Panc1 (cell line): ENCODE measurements around the gene XRCC4. TPM values are rescaled to one million over a fixed set of nuclear protein-coding genes. Genes with fewer than 3 reads are reported as not detected.
"Not testable (repeated sequence)": the region's sequence is repeated elsewhere in the genome, so short reads cannot be mapped to it uniquely, and the experiment has no call there.

Experiments
- ATAC-seq: fragments of 200-7000 bp; cut with Tn5 transposase; 2 replicates; pipeline ENCODE4 v1.9.1; 2020; ENCODE audit warnings: mild to moderate bottlenecking, moderate library complexity
- BruUV-seq: library from RNA; stranded (reverse); fragments of 400-500 nt; replicated peaks from 2 replicates; lab custom pipeline; 2021; lab: Mats Ljungman, UMichigan
- CTCF ChIA-PET: fragments of 300-600 bp; sonication (Branson Sonifier 250); formaldehyde crosslinking; loops from one replicate; lab custom pipeline; 2022; ENCODE audit warnings: antibody characterized with exemption; lab: Charles Lee
- POLR2A ChIA-PET: fragments of 300-600 bp; sonication (Branson Sonifier 250); formaldehyde crosslinking; loops from one replicate; lab custom pipeline; 2022; ENCODE audit warnings: antibody characterized with exemption; lab: Charles Lee
- DNase-seq: peaks from one replicate; pipeline ENCODE4 v3.0.0-alpha.2; 2010; ENCODE audit warnings: low read depth, low spot score
- H3K27ac ChIP-seq: 2 replicates; pipeline ENCODE4 v1.5.1; 2011; ENCODE audit warnings: mild to moderate bottlenecking, low read length, inconsistent platforms
- H3K27me3 ChIP-seq: fragments of 200-500 bp; sonication (Bioruptor generic); 2 replicates; pipeline ENCODE4 v1.6.0; 2014; ENCODE audit warnings: low read length, inconsistent platforms; ENCODE audit not compliant: control insufficient read depth, insufficient read depth
- H3K36me3 ChIP-seq: fragments of 200-500 bp; sonication (Bioruptor generic); 2 replicates; pipeline ENCODE4 v1.5.1; 2014; ENCODE audit warnings: inconsistent platforms, mild to moderate bottlenecking, low read length, moderate library complexity; ENCODE audit not compliant: control insufficient read depth, insufficient read depth
- H3K4me1 ChIP-seq: 2 replicates; pipeline ENCODE4 v1.5.1; 2011; ENCODE audit warnings: inconsistent platforms, mild to moderate bottlenecking, low read length, moderate library complexity; ENCODE audit not compliant: control insufficient read depth, insufficient read depth
- H3K4me3 ChIP-seq, 2 experiments: 2 replicates each; pipeline ENCODE4 v1.5.1; 2011 to 2012; ENCODE audit warnings: low read depth in 2 of 2, low read length in 2 of 2, mild to moderate bottlenecking in 2 of 2, inconsistent platforms in 1 of 2, moderate library complexity in 1 of 2
- H3K9me3 ChIP-seq: fragments of 200-500 bp; sonication (Bioruptor generic); 2 replicates; pipeline ENCODE4 v1.5.1; 2014; ENCODE audit warnings: low read depth, mild to moderate bottlenecking, inconsistent platforms, low read length, moderate library complexity; ENCODE audit not compliant: control insufficient read depth, insufficient read depth
- POLR2AphosphoS5 ChIP-seq: IDR thresholded peaks from 2 replicates; pipeline ENCODE4 v1.6.1; 2012; ENCODE audit warnings: mild to moderate bottlenecking, low read depth, low read length, moderate library complexity
- SIN3A ChIP-seq: IDR thresholded peaks from 2 replicates; pipeline ENCODE4 v1.6.1; 2012; ENCODE audit warnings: low read depth, mild to moderate bottlenecking, low read length, moderate library complexity, borderline replicate concordance; ENCODE audit not compliant: insufficient read depth
- TCF7L2 ChIP-seq: IDR thresholded peaks from 2 replicates; pipeline ENCODE4 v1.6.1; 2011; ENCODE audit warnings: mild to moderate bottlenecking, low read depth, low read length, inconsistent platforms
- in situ Hi-C: cut with HindIII; loops from 2 replicates; pipeline ENCODE4 v1.10.0; 2016; ENCODE audit warnings: low sequenced_read_pairs, low pct_unique_long_range_greater_than_20kb
- intact Hi-C: fragments of 100-400 bp; cut with micrococcal nuclease; formaldehyde crosslinking; loops from one replicate; pipeline ENCODE4 v1.10.0; 2022; ENCODE audit not compliant: unreplicated experiment
- total RNA-seq: library from RNA; stranded (reverse); gene quantifications from one replicate; pipeline ENCODE4 v1.2.1, GENCODE V29; 2021; ENCODE audit not compliant: unreplicated experiment
- TF ChIP-seq, protein P1 (sequence below), 2 experiments: IDR thresholded peaks; 2 replicates each; pipeline ENCODE4 v1.6.1; 2011 to 2012; ENCODE audit warnings: low read depth in 2 of 2, control low read depth in 1 of 2, low read length in 1 of 2, mild to moderate bottlenecking in 1 of 2, moderate library complexity in 1 of 2; ENCODE audit not compliant: insufficient read depth in 1 of 2
- TF ChIP-seq, protein P2 (sequence below): fragments of 450-650 bp; IDR thresholded peaks from 2 replicates; pipeline ENCODE4 v1.5.1; 2017; ENCODE audit warnings: mild to moderate bottlenecking

Gene XRCC4
- total RNA-seq, 1 experiment from 2014 or later = 12.5 TPM

DNA sequence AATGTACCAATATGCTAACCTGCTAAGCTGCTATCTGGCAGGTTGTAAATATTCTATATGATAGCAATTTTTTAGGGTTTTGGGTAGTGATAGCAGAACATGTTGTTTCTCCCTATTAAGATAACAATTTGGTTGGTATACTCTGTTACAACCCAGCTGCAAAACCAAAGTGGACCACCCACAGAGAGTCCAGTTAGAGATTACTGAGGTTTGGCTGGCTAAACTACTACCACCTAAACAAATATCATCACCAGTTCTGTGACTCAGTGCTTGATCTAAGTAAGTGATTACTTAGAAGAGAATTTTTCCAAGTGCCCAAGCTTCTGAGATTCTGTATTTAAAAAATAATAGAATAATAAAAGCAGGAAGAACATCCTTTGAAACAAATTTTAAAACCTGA is 72.3 kb downstream of the XRCC4 start:
- Histone ChIP-seq H3K4me1 (peaks cover 3% of the 10 kb centered on the region; the same call in 1 of the 2 replicates), H3K9me3 (no peaks in the 10 kb centered on the region), H3K36me3 (no peaks in the 10 kb centered on the region), H3K27ac (no peak overlapping the region), H3K4me3 (no peak overlapping the region), H3K27me3 (no peaks in the 10 kb centered on the region)
- in situ Hi-C loops = no loop called here
- POLR2A ChIA-PET = no interaction called here
- TF ChIP-seq SIN3A = no peak
- TF ChIP-seq, protein P1, sequence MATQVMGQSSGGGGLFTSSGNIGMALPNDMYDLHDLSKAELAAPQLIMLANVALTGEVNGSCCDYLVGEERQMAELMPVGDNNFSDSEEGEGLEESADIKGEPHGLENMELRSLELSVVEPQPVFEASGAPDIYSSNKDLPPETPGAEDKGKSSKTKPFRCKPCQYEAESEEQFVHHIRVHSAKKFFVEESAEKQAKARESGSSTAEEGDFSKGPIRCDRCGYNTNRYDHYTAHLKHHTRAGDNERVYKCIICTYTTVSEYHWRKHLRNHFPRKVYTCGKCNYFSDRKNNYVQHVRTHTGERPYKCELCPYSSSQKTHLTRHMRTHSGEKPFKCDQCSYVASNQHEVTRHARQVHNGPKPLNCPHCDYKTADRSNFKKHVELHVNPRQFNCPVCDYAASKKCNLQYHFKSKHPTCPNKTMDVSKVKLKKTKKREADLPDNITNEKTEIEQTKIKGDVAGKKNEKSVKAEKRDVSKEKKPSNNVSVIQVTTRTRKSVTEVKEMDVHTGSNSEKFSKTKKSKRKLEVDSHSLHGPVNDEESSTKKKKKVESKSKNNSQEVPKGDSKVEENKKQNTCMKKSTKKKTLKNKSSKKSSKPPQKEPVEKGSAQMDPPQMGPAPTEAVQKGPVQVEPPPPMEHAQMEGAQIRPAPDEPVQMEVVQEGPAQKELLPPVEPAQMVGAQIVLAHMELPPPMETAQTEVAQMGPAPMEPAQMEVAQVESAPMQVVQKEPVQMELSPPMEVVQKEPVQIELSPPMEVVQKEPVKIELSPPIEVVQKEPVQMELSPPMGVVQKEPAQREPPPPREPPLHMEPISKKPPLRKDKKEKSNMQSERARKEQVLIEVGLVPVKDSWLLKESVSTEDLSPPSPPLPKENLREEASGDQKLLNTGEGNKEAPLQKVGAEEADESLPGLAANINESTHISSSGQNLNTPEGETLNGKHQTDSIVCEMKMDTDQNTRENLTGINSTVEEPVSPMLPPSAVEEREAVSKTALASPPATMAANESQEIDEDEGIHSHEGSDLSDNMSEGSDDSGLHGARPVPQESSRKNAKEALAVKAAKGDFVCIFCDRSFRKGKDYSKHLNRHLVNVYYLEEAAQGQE (IDR thresholded peaks at IDR 0.05; ENCODE audit: insufficient read depth in 1 of 2, low read depth in 2 of 2, low read length in 1 of 2) = no peak
- TF ChIP-seq POLR2AphosphoS5 = no peak
- TF ChIP-seq, protein P2, sequence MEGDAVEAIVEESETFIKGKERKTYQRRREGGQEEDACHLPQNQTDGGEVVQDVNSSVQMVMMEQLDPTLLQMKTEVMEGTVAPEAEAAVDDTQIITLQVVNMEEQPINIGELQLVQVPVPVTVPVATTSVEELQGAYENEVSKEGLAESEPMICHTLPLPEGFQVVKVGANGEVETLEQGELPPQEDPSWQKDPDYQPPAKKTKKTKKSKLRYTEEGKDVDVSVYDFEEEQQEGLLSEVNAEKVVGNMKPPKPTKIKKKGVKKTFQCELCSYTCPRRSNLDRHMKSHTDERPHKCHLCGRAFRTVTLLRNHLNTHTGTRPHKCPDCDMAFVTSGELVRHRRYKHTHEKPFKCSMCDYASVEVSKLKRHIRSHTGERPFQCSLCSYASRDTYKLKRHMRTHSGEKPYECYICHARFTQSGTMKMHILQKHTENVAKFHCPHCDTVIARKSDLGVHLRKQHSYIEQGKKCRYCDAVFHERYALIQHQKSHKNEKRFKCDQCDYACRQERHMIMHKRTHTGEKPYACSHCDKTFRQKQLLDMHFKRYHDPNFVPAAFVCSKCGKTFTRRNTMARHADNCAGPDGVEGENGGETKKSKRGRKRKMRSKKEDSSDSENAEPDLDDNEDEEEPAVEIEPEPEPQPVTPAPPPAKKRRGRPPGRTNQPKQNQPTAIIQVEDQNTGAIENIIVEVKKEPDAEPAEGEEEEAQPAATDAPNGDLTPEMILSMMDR = no peak
- TF ChIP-seq TCF7L2 = no peak
- no TSS peak for BruUV-seq
- ATAC-seq = no peak
- intact Hi-C loops = no loop called here
- DNase-seq = no peak
- CTCF ChIA-PET = interaction anchor here (0.6 kb wide), 1 partner anchor 327 kb away, joined by 3 read pairs; no protein-coding TSS in a partner anchor

DNA sequence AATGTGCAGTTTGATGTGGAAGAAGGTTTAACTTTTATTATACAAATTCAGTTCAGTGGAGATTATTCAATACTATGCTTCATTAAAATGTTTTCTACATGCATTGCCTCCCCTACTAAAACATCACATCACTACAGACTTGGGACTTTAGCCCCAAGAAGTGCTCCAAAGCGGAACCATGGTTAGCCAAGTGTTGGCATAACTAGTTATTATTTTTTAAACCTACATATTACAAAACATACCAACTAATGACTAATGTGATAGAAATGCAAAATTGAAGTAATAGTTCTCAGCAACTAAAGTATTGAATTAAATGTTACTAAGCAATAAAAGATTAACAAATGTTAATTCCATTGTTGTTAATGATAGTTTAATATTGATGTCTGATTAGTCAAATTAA is 74.5 kb downstream of the XRCC4 start:
- POLR2A ChIA-PET = no interaction called here
- CTCF ChIA-PET = no interaction called here

DNA sequence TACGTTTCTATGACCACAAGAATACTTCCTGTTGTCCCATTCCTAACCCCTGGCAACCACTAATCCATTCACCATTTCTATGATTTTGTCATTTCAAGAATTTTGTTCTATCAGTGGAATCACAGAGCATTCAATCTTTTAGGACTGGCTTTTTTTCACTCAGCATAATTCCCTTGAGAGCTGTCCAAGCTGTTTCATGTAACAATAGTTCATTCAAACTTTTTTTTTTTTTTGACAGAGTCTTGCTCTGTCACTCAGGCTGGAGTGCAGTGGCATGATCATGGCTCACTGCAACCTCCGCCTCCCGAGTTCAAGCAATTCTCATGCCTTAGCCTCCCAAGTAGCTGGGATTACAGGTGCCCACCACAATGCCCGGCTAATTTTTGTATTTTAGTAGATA is 75.6 kb downstream of the XRCC4 start:
- H3K9me3 ChIP-seq, ATAC-seq, BruUV-seq, H3K27ac ChIP-seq, H3K36me3 ChIP-seq, H3K27me3 ChIP-seq, POLR2A ChIA-PET, DNase-seq, intact Hi-C loops, in situ Hi-C loops, H3K4me3 ChIP-seq, CTCF ChIA-PET, H3K4me1 ChIP-seq: not testable (repeated sequence)

More for the DNA sequence above, 74.5 kb downstream of the XRCC4 start:
- H3K4me1 ChIP-seq = peaks cover 3% of the 10 kb centered on the region; the same call in 1 of the 2 replicates
- no peaks in the 10 kb centered on the region for H3K27me3 ChIP-seq
- H3K36me3 ChIP-seq = no peaks in the 10 kb centered on the region
- no peaks in the 10 kb centered on the region for H3K9me3 ChIP-seq
- no peak overlapping the region for H3K4me3 ChIP-seq
- no peak for TF ChIP-seq POLR2AphosphoS5
- no peak for TF ChIP-seq TCF7L2
- TF ChIP-seq, protein P2 = no peak
- no peak for TF ChIP-seq SIN3A
- TF ChIP-seq, protein P1 (IDR thresholded peaks at IDR 0.05; ENCODE audit: insufficient read depth in 1 of 2, low read depth in 2 of 2, low read length in 1 of 2) = no peak
- BruUV-seq = no TSS peak
- DNase-seq (no peak), ATAC-seq (no peak)
- H3K27ac ChIP-seq = no peak overlapping the region
- intact Hi-C loops = no loop called here
- in situ Hi-C loops = no loop called here
